ENCODE results near the gene LRRC8D.

Gene LRRC8D

GRCh38 chr1:89927478-89927877, 106.6 kb downstream of the LRRC8D start:
- DNase-seq (ENCODE audit: extremely low read depth, insufficient read length) = no peak
- no peak overlapping the region for H3K4me3 ChIP-seq (replicated peaks; ENCODE audit: low read depth, low read length)
- TF ChIP-seq CTCF (IDR thresholded peaks at IDR 0.05; ENCODE audit: insufficient read depth, low read length, poor library complexity, severe bottlenecking) = no peak
- no peaks in the 10 kb centered on the region for H3K36me3 ChIP-seq (ENCODE audit: control insufficient read depth, insufficient read depth, low read length)
- H3K27me3 ChIP-seq (replicated peaks; ENCODE audit: control insufficient read depth, insufficient read depth, low read length) = no peaks in the 10 kb centered on the region

GRCh38 chr1:89928506-89928905, 107.7 kb downstream of the LRRC8D start:
- no peak for TF ChIP-seq CTCF (IDR thresholded peaks at IDR 0.05; ENCODE audit: insufficient read depth, low read length, poor library complexity, severe bottlenecking)

GRCh38 chr1:89929467-89930063, 108.7 kb downstream of the LRRC8D start:
- no peaks in the 10 kb centered on the region for H3K27me3 ChIP-seq (replicated peaks; ENCODE audit: control insufficient read depth, insufficient read depth, low read length)
- TF ChIP-seq CTCF (IDR thresholded peaks at IDR 0.05; ENCODE audit: insufficient read depth, low read length, poor library complexity, severe bottlenecking) = no peak
- DNase-seq (ENCODE audit: extremely low read depth, insufficient read length) = no peak
- H3K4me3 ChIP-seq (replicated peaks; ENCODE audit: low read depth, low read length) = no peak overlapping the region
- H3K36me3 ChIP-seq (ENCODE audit: control insufficient read depth, insufficient read depth, low read length) = peaks cover 5% of the 10 kb centered on the region

More at GRCh38 chr1:89928506-89928905, 107.7 kb downstream of the LRRC8D start:
- Histone ChIP-seq H3K36me3 (ENCODE audit: control insufficient read depth, insufficient read depth, low read length) (peaks cover 2% of the 10 kb centered on the region), H3K27me3 (replicated peaks; ENCODE audit: control insufficient read depth, insufficient read depth, low read length) (no peaks in the 10 kb centered on the region), H3K4me3 (replicated peaks; ENCODE audit: low read depth, low read length) (no peak overlapping the region)
- no peak for DNase-seq (ENCODE audit: extremely low read depth, insufficient read length)

- H3K4me3 ChIP-seq (replicated peaks; ENCODE audit: low read depth, low read length) = no peak overlapping the region
- no peak for TF ChIP-seq CTCF (IDR thresholded peaks at IDR 0.05; ENCODE audit: insufficient read depth, low read length, poor library complexity, severe bottlenecking)
- H3K36me3 ChIP-seq (ENCODE audit: control insufficient read depth, insufficient read depth, low read length) = peaks cover 5% of the 10 kb centered on the region
- DNase-seq (ENCODE audit: extremely low read depth, insufficient read length) = no peak
- no peaks in the 10 kb centered on the region for H3K27me3 ChIP-seq (replicated peaks; ENCODE audit: control insufficient read depth, insufficient read depth, low read length)
Measured at GRCh38 chr1:89930579-89930978, 109.7 kb downstream of the LRRC8D start.

GRCh38 chr1:89931964-89932363, 111.1 kb downstream of the LRRC8D start:
- DNase-seq (ENCODE audit: extremely low read depth, insufficient read length) = no peak
- Histone ChIP-seq H3K36me3 (ENCODE audit: control insufficient read depth, insufficient read depth, low read length) (peaks cover 5% of the 10 kb centered on the region), H3K4me3 (replicated peaks; ENCODE audit: low read depth, low read length) (no peak overlapping the region), H3K27me3 (replicated peaks; ENCODE audit: control insufficient read depth, insufficient read depth, low read length) (no peaks in the 10 kb centered on the region)
- TF ChIP-seq CTCF (IDR thresholded peaks at IDR 0.05; ENCODE audit: insufficient read depth, low read length, poor library complexity, severe bottlenecking) = no peak
